IMR-90 (cell line): ENCODE results near the gene PRSS3. TPM values are rescaled to one million over a fixed set of nuclear protein-coding genes. Genes with fewer than 3 reads are reported as not detected.

Experiments
- ATAC-seq: fragments of 200-7000 bp; cut with Tn5 transposase; 2 replicates; pipeline ENCODE4 v1.9.1; 2020; ENCODE audit warnings: low read depth, mild to moderate bottlenecking, moderate library complexity
- BruUV-seq: library from RNA; stranded (reverse); fragments of 400-500 nt; replicated peaks from 2 replicates; lab custom pipeline; 2021; lab: Mats Ljungman, UMichigan
- CTCF ChIA-PET: fragments of 300-600 bp; formaldehyde crosslinking; extraction: SDS; loops from one replicate; lab custom pipeline; 2021; ENCODE audit warnings: antibody characterized with exemption; lab: Yijun Ruan, JAX
- POLR2A ChIA-PET: fragments of 300-600 bp; sonication (Branson Sonifier 250); formaldehyde crosslinking; loops from one replicate; lab custom pipeline; 2022; ENCODE audit warnings: antibody characterized with exemption; ENCODE audit not compliant: unreplicated experiment; lab: Charles Lee
- DNase-seq: peaks from one replicate; pipeline ENCODE4 v3.0.0; 2013
- H2AFZ ChIP-seq: replicated peaks from 2 replicates; pipeline ENCODE3; 2013; ENCODE audit warnings: low read length, mild to moderate bottlenecking; ENCODE audit not compliant: poor library complexity
- H2AK5ac ChIP-seq: 2 replicates; pipeline ENCODE4 v1.6.1; 2013; ENCODE audit warnings: low read depth, low read length, inconsistent platforms
- H2AK9ac ChIP-seq: replicated peaks from 2 replicates; pipeline ENCODE3; 2013; ENCODE audit warnings: mild to moderate bottlenecking, low read depth, low read length, moderate library complexity; ENCODE audit not compliant: poor library complexity
- H2BK120ac ChIP-seq: 2 replicates; pipeline ENCODE4 v1.6.1; 2013; ENCODE audit warnings: low read depth, low read length, inconsistent platforms
- H2BK15ac ChIP-seq: 3 replicates; pipeline ENCODE4 v1.6.1; 2013; ENCODE audit warnings: low read depth, low read length, inconsistent platforms
- H2BK20ac ChIP-seq: 2 replicates; pipeline ENCODE4 v1.6.1; 2013; ENCODE audit warnings: low read depth, mild to moderate bottlenecking, inconsistent platforms, low read length, moderate library complexity
- H2BK5ac ChIP-seq: 2 replicates; pipeline ENCODE4 v1.6.1; 2013; ENCODE audit warnings: mild to moderate bottlenecking, low read depth, low read length, inconsistent platforms; ENCODE audit not compliant: poor library complexity, severe bottlenecking
- H3K14ac ChIP-seq: replicated peaks from 2 replicates; pipeline ENCODE4 v1.6.1; 2013; ENCODE audit warnings: low read depth, low read length, inconsistent platforms
- H3K18ac ChIP-seq: 2 replicates; pipeline ENCODE4 v1.6.1; 2013; ENCODE audit warnings: low read depth, low read length, control low read depth
- H3K23ac ChIP-seq: 2 replicates; pipeline ENCODE4 v1.6.1; 2013; ENCODE audit warnings: low read depth, low read length, inconsistent platforms
- H3K27ac ChIP-seq: 2 replicates; pipeline ENCODE4 v1.5.1; 2013; ENCODE audit warnings: mild to moderate bottlenecking, control low read depth, low read length; ENCODE audit not compliant: insufficient read depth
- H3K27me3 ChIP-seq: 2 replicates; pipeline ENCODE4 v1.6.1; 2013; ENCODE audit warnings: low read length; ENCODE audit not compliant: control insufficient read depth, insufficient read depth
- H3K36me3 ChIP-seq: 2 replicates; pipeline ENCODE4 v1.6.1; 2013; ENCODE audit warnings: low read length, mixed read lengths; ENCODE audit not compliant: control insufficient read depth, insufficient read depth
- H3K4ac ChIP-seq: 2 replicates; pipeline ENCODE4 v1.6.1; 2013; ENCODE audit warnings: low read depth, low read length, inconsistent platforms
- H3K4me1 ChIP-seq: 2 replicates; pipeline ENCODE4 v1.6.1; 2013; ENCODE audit warnings: low read length, mixed read lengths; ENCODE audit not compliant: control insufficient read depth, insufficient read depth
- H3K4me2 ChIP-seq: 2 replicates; pipeline ENCODE4 v1.6.1; 2013; ENCODE audit warnings: low read depth, mild to moderate bottlenecking, control low read depth, low read length, moderate library complexity
- H3K4me3 ChIP-seq: 2 replicates; pipeline ENCODE4 v1.5.1; 2013; ENCODE audit warnings: low read depth, mild to moderate bottlenecking, control low read depth, low read length, moderate library complexity; ENCODE audit not compliant: insufficient read depth
- H3K56ac ChIP-seq: 2 replicates; pipeline ENCODE4 v1.6.1; 2013; ENCODE audit warnings: low read length, inconsistent platforms; ENCODE audit not compliant: insufficient read depth; ENCODE audit errors: extremely low read depth
- H3K79me1 ChIP-seq, 2 experiments: 2 replicates each; pipeline ENCODE4 v1.6.1; 2013; ENCODE audit warnings: low read length in 2 of 2, inconsistent platforms in 1 of 2, low read depth in 1 of 2
- H3K9ac ChIP-seq: 2 replicates; pipeline ENCODE4 v1.6.1; 2013; ENCODE audit warnings: low read depth, low read length, control low read depth
- H3K9me1 ChIP-seq: 2 replicates; pipeline ENCODE4 v1.6.1; 2013; ENCODE audit warnings: low read length, inconsistent platforms; ENCODE audit not compliant: insufficient read depth
- H3K9me3 ChIP-seq: 2 replicates; pipeline ENCODE4 v1.6.1; 2013; ENCODE audit warnings: low read length; ENCODE audit not compliant: control insufficient read depth, insufficient read depth
- H4K20me1 ChIP-seq: 2 replicates; pipeline ENCODE4 v1.6.1; 2013; ENCODE audit warnings: low read length, inconsistent platforms; ENCODE audit not compliant: insufficient read depth
- H4K5ac ChIP-seq: 2 replicates; pipeline ENCODE4 v1.6.1; 2013; ENCODE audit warnings: mild to moderate bottlenecking, low read depth, low read length, control low read depth
- H4K8ac ChIP-seq, 2 experiments: 2 replicates each; pipeline ENCODE4 v1.6.1; 2013; ENCODE audit warnings: low read depth in 2 of 2, low read length in 2 of 2, control low read depth in 1 of 2, inconsistent platforms in 1 of 2
- H4K91ac ChIP-seq: 2 replicates; pipeline ENCODE4 v1.6.1; 2013; ENCODE audit warnings: low read depth, low read length, inconsistent platforms; ENCODE audit not compliant: insufficient read depth
- BHLHE40 ChIP-seq: fragments of 150-350 bp; IDR thresholded peaks from 2 replicates; pipeline ENCODE4 v1.6.1; 2016; ENCODE audit warnings: mild to moderate bottlenecking, low read depth, low read length
- CEBPB ChIP-seq: IDR thresholded peaks from 2 replicates; pipeline ENCODE4 v1.6.1; 2012; ENCODE audit warnings: low read depth, low read length, improper control_type of control experiment
- MAZ ChIP-seq: IDR thresholded peaks from 2 replicates; pipeline ENCODE4 v1.6.1; 2012; ENCODE audit warnings: low read depth, mild to moderate bottlenecking, low read length, improper control_type of control experiment, moderate library complexity, borderline replicate concordance
- RAD21 ChIP-seq: IDR thresholded peaks from 2 replicates; pipeline ENCODE4 v1.6.1; 2012; ENCODE audit warnings: low read length, improper control_type of control experiment
- SMC3 ChIP-seq: fragments of 150-350 bp; IDR thresholded peaks from 2 replicates; pipeline ENCODE4 v1.6.1; 2016; ENCODE audit warnings: low read depth, mild to moderate bottlenecking, antibody characterized with exemption, low read length, moderate library complexity
- WGBS, 2 experiments: methylation state at CpG; one replicate each; pipeline versions ENCODE4 v1.1.5 to v1.1.7; 2013; ENCODE audit warnings: missing lambda C conversion rate in 2 of 2; ENCODE audit not compliant: insufficient read length in 1 of 2; ENCODE audit errors: extremely low coverage in 2 of 2; 5-methylcytosine and 5-hydroxymethylcytosine counted together
- dilution Hi-C: fragments of 300-500 bp; cut with HindIII; formaldehyde crosslinking; loops from one replicate; pipeline ENCODE4 v1.14.3; 2018; ENCODE audit warnings: low sequenced_read_pairs; ENCODE audit not compliant: unreplicated experiment
- in situ Hi-C: fragments of 300-500 bp; cut with MboI; formaldehyde crosslinking; loops from 3 replicates; pipeline ENCODE4 v1.14.3; 2019; ENCODE audit warnings: low sequenced_read_pairs, inconsistent platforms, mixed read lengths
- intact Hi-C: fragments of 100-400 bp; cut with micrococcal nuclease; formaldehyde crosslinking; loops from 2 replicates; pipeline ENCODE4 v1.10.0; 2022
- polyA plus RNA-seq, 3 experiments: library from polyadenylated mRNA; depleted of rRNA; stranded (reverse); fragments of >200 nt; gene quantifications; 2 replicates each; pipeline ENCODE4 v1.2.3, GENCODE V29; 2012; ENCODE audit warnings: low replicate concordance in 1 of 3
- total RNA-seq: library from RNA; depleted of rRNA; stranded (reverse); fragments of >200 nt; gene quantifications from 2 replicates; pipeline ENCODE4 v1.2.3, GENCODE V29; 2012
- TF ChIP-seq, protein P1 (sequence below): conservative IDR thresholded peaks from 2 replicates; pipeline ENCODE4 v1.5.1; 2012; ENCODE audit warnings: mild to moderate bottlenecking, low read depth, low read length, improper control_type of control experiment
- TF ChIP-seq, protein P2 (sequence below): fragments of 150-350 bp; IDR thresholded peaks from 2 replicates; pipeline ENCODE4 v1.6.1; 2017; ENCODE audit warnings: mild to moderate bottlenecking, antibody characterized with exemption, low read length, low read depth

PRSS3 gene
- total and polyA plus RNA-seq, 2 of the 4 experiments (the other 2 are of a cell fraction): 7.0 to 26.9 TPM

DNA sequence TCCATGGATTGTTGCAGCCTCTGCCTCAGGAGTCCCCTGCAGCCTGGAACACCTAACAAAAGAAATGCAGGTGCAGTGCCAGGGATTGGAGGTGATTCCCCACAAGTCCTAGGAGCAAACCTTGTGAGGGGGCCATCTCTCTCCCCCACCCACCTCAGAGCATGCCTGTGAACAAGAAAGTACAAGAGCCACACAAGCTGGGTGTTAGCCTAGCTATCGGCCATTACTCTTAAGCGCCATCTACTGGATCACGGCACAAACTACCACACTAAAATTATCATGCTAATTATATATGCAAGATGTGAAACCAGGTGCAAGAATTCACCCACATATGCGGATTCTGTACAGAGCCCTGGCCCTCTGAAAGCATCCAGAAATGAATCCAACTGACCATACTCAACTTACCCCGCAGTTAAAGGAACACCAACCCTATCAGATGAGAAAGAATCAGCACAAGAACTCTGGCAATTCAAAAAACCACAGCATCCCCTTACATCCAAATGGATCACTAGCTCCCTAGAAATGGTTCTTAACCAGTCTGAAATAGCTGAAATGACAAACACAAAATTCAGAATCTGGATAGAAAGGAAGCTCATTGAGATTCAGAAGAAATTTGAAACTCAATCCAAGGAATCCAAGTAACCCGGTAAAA is 16.5 kb upstream of the PRSS3 start:
- Histone ChIP-seq H3K4ac (no peak overlapping the region), H2BK20ac (no peak overlapping the region), H2BK5ac (no peak overlapping the region), H4K5ac (no peak overlapping the region), H3K14ac (no peak overlapping the region), H3K23ac (no peak overlapping the region), H3K4me3 (no peak overlapping the region), H3K18ac (no peak overlapping the region), H2AK9ac (no peak overlapping the region), H4K8ac (no peak overlapping the region), H3K27me3 (no peaks in the 10 kb centered on the region), H3K9me1 (no peaks in the 10 kb centered on the region), H3K4me2 (no peak overlapping the region), H2BK15ac (no peak overlapping the region), H2AK5ac (no peak overlapping the region), H3K9ac (no peak overlapping the region), H3K79me1 (no peaks in the 10 kb centered on the region), H3K9me3 (no peaks in the 10 kb centered on the region), H4K91ac (no peak overlapping the region), H4K20me1 (no peaks in the 10 kb centered on the region), H3K27ac (no peak overlapping the region), H2AFZ (peak overlapping the region; percentile 76), H3K4me1 (peaks cover 4% of the 10 kb centered on the region; the same call in 1 of the 2 replicates), H3K36me3 (no peaks in the 10 kb centered on the region), H2BK120ac (no peak overlapping the region), H3K56ac (no peak overlapping the region)
- in situ Hi-C loops (no loop called here), dilution Hi-C loops (no loop called here), intact Hi-C loops (loop anchor here (1.0 kb wide), 1 partner anchor 41 kb away; no protein-coding TSS in a partner anchor)
- DNase-seq (peak; percentile 59), ATAC-seq (peak; percentile 72)
- no peak for TF ChIP-seq CEBPB
- no peak for TF ChIP-seq MAZ
- peak; percentile 70 for TF ChIP-seq RAD21
- peak; percentile 63 for TF ChIP-seq SMC3
- TF ChIP-seq BHLHE40: no peak
- TF ChIP-seq, protein P1, sequence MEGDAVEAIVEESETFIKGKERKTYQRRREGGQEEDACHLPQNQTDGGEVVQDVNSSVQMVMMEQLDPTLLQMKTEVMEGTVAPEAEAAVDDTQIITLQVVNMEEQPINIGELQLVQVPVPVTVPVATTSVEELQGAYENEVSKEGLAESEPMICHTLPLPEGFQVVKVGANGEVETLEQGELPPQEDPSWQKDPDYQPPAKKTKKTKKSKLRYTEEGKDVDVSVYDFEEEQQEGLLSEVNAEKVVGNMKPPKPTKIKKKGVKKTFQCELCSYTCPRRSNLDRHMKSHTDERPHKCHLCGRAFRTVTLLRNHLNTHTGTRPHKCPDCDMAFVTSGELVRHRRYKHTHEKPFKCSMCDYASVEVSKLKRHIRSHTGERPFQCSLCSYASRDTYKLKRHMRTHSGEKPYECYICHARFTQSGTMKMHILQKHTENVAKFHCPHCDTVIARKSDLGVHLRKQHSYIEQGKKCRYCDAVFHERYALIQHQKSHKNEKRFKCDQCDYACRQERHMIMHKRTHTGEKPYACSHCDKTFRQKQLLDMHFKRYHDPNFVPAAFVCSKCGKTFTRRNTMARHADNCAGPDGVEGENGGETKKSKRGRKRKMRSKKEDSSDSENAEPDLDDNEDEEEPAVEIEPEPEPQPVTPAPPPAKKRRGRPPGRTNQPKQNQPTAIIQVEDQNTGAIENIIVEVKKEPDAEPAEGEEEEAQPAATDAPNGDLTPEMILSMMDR: peak; percentile 75
- TF ChIP-seq, protein P2, sequence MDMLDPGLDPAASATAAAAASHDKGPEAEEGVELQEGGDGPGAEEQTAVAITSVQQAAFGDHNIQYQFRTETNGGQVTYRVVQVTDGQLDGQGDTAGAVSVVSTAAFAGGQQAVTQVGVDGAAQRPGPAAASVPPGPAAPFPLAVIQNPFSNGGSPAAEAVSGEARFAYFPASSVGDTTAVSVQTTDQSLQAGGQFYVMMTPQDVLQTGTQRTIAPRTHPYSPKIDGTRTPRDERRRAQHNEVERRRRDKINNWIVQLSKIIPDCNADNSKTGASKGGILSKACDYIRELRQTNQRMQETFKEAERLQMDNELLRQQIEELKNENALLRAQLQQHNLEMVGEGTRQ: no peak
- ChIA-PET POLR2A (interaction anchor here (0.5 kb wide), 1 partner anchor 548 kb away, joined by 3 read pairs; no protein-coding TSS in a partner anchor), CTCF (interaction anchor here (0.6 to 1.6 kb wide), 13 partner anchors 9 to 475 kb away, joined by 3 to 9 read pairs (median 3); no protein-coding TSS in a partner anchor)
- WGBS, 2 experiments: no CpG with 5 or more reads among the region's 6 CpGs
- no TSS peak for BruUV-seq
